22Rv1 (cell line): ENCODE data around the gene DNAJC10.

Source experiments
- H3K27ac ChIP-seq: fragments of 450-650 bp; 2 replicates; pipeline ENCODE4 v1.5.1; 2017
- CTCF ChIP-seq: fragments of 450-650 bp; IDR thresholded peaks from 2 replicates; pipeline ENCODE4 v1.5.1; 2017; ENCODE audit warnings: mild to moderate bottlenecking
- ZFX ChIP-seq: fragments of 450-650 bp; IDR thresholded peaks from 2 replicates; pipeline ENCODE4 v1.6.1; 2017; ENCODE audit warnings: antibody characterized with exemption, borderline replicate concordance

DNAJC10 gene

GRCh38 chr2:182824767-182825158 is 108.7 kb downstream of the DNAJC10 start:
- TF ChIP-seq CTCF = no peak
- TF ChIP-seq ZFX = no peak
- H3K27ac ChIP-seq = no peak overlapping the region

- H3K27ac ChIP-seq = no peak overlapping the region
- TF ChIP-seq CTCF (no peak), ZFX (no peak)
Observed at GRCh38 chr2:182826064-182826463, 110.0 kb downstream of the DNAJC10 start.

GRCh38 chr2:182826496-182826895 is 110.4 kb downstream of the DNAJC10 start:
- no peak overlapping the region for H3K27ac ChIP-seq

GRCh38 chr2:182827182-182827879 is 111.3 kb downstream of the DNAJC10 start:
- TF ChIP-seq CTCF = no peak
- no peak overlapping the region for H3K27ac ChIP-seq

More at GRCh38 chr2:182826496-182826895, 110.4 kb downstream of the DNAJC10 start:
- TF ChIP-seq ZFX = no peak
- no peak for TF ChIP-seq CTCF

- no peak for TF ChIP-seq CTCF
- TF ChIP-seq ZFX = no peak
- no peak overlapping the region for H3K27ac ChIP-seq
Observed at GRCh38 chr2:182831101-182831500, 115.0 kb downstream of the DNAJC10 start.

- no peak overlapping the region for H3K27ac ChIP-seq
- TF ChIP-seq CTCF = no peak
- no peak for TF ChIP-seq ZFX
Observed at GRCh38 chr2:182831921-182832320, 115.9 kb downstream of the DNAJC10 start.

GRCh38 chr2:182833084-182833854 is 117.2 kb downstream of the DNAJC10 start:
- no peak overlapping the region for H3K27ac ChIP-seq
- TF ChIP-seq CTCF (no peak), ZFX (no peak)
